ENCODE results near the gene ADAMTS17.

ADAMTS17 gene

DNA sequence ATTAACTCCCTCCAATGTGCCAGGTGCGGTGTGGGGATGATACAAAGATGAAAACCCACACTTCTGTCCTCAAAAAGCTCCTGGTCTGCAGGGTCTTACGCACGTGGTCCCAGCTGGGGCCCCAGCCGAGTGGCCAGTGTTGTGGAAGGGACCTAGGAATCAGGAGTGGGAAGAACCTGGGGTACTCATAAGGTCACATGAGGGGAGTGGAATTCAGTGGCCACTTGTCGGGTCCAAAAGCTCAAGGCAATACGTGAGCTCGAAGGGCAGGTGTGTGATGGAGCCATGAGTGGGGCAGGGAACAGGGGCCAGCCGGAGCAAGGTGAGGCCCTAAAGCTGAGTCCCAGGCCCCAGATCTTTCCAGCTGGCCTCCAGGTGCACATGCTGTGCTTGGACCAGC lies 348.5 kb downstream of the ADAMTS17 start:
- TF ChIP-seq, protein P1, sequence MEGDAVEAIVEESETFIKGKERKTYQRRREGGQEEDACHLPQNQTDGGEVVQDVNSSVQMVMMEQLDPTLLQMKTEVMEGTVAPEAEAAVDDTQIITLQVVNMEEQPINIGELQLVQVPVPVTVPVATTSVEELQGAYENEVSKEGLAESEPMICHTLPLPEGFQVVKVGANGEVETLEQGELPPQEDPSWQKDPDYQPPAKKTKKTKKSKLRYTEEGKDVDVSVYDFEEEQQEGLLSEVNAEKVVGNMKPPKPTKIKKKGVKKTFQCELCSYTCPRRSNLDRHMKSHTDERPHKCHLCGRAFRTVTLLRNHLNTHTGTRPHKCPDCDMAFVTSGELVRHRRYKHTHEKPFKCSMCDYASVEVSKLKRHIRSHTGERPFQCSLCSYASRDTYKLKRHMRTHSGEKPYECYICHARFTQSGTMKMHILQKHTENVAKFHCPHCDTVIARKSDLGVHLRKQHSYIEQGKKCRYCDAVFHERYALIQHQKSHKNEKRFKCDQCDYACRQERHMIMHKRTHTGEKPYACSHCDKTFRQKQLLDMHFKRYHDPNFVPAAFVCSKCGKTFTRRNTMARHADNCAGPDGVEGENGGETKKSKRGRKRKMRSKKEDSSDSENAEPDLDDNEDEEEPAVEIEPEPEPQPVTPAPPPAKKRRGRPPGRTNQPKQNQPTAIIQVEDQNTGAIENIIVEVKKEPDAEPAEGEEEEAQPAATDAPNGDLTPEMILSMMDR (IDR thresholded peaks at IDR 0.05; ENCODE audit: control extremely low read depth, extremely low read depth, low read depth, missing control alignments), result no peak
- ChIA-PET POLR2A (no interaction called here), CTCF (no interaction called here)
- DNase-seq (ENCODE audit: extremely low spot score), result no peak

DNA sequence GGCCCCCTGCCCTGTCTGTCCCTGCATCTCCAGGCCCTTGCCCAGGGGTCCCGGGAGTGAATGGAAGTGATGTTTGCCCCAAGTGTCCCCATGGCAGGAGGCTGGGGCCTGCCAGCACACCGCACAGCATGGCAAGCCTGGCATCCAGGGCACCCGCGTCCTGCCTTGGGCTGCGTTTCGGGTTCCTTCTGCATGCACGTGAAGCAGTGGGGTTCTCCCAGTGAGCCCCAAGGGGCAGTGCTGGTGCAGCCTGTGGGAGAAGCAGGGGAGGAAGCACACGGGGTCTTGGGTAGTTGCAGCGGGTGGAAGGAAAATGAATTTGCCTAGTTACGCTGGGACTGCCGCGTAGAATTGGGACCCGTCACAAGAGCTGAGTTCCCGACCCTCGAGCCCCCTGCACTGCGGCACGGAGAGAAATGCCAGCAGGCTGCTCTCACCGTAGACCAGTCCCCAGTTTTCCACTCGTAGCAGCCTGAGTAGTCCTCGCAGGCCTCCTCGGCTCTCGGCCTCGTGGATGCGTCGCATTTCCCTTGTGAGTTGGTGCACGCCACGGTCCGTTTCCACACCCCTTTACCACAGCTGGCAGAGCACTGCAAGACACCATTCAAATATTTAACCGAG lies 349.1 kb downstream of the ADAMTS17 start:
- ChIA-PET CTCF (no interaction called here), POLR2A (no interaction called here)
- DNase-seq (ENCODE audit: extremely low spot score), result no peak
- TF ChIP-seq, protein P1 (IDR thresholded peaks at IDR 0.05; ENCODE audit: control extremely low read depth, extremely low read depth, low read depth, missing control alignments), result no peak

DNA sequence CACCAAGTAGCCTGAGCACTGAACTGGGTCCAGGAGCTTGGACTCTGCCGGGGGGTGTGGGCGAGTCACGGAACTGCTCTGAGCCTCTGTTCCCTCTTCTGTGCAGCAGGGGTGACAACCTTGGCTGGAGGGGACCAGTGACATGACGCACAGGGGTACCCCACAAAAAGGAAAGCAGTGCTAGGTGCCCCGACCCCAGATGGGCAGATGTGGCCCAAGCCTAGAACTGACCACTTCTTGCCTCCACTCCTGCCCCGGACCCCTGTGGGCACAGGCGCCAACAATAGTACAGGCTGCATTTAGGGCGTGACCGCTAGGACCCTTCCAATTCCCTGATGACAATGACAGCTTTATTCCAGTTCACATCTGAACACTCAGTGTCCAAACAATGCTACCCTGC lies 352.7 kb downstream of the ADAMTS17 start:
- ChIA-PET CTCF (interaction anchor here (1.2 kb wide), 1 partner anchor 28 kb away, joined by 3 read pairs; no protein-coding TSS in a partner anchor), POLR2A (no interaction called here)
- TF ChIP-seq, protein P1 (IDR thresholded peaks at IDR 0.05; ENCODE audit: control extremely low read depth, extremely low read depth, low read depth, missing control alignments), result no peak
- DNase-seq (ENCODE audit: extremely low spot score), result no peak

DNA sequence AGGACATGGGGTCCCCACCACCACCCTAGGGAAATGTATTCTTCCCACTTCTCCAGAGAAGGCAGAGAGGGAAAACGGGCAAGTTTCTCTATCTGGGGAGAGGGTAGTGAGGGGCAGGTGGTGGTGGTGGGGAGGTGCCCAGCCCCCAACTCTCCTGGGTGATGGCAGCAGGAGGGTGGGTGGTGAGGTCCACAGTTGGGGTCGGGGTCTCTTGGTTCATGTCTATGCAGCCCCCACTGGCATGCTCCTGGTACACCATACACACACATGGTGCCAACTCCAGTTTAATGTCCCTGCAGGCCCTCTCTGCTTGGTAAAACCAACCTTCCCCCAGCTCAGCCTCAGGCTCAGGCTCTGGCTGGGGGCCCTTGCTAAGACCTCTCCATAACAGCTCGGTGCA lies 354.1 kb downstream of the ADAMTS17 start:
- POLR2A ChIA-PET, result no interaction called here
- CTCF ChIA-PET, result no interaction called here
- TF ChIP-seq, protein P1 (IDR thresholded peaks at IDR 0.05; ENCODE audit: control extremely low read depth, extremely low read depth, low read depth, missing control alignments), result no peak
- DNase-seq (ENCODE audit: extremely low spot score), result no peak

DNA sequence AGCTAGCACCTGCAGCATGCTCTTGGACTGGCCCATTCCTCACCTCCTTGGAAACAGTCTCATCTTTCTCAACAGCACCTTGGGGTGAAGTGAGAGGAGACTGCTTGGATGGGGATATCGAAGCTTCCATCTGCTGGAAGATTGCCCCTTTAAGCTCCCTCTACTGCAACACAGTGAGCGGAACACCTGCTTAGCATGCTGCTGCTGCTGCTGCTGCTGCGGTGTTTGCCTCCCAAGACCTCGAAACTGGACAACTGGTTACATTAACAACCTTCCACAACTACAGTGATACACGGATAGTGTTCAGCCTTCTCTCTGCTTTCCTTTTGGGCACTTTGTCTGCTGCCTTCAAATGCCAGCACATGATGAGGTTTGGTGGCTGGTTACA lies 354.7 kb downstream of the ADAMTS17 start:
- POLR2A ChIA-PET, result no interaction called here
- DNase-seq (ENCODE audit: extremely low spot score), result no peak
- TF ChIP-seq, protein P1 (IDR thresholded peaks at IDR 0.05; ENCODE audit: control extremely low read depth, extremely low read depth, low read depth, missing control alignments), result no peak
- CTCF ChIA-PET, result no interaction called here

DNA sequence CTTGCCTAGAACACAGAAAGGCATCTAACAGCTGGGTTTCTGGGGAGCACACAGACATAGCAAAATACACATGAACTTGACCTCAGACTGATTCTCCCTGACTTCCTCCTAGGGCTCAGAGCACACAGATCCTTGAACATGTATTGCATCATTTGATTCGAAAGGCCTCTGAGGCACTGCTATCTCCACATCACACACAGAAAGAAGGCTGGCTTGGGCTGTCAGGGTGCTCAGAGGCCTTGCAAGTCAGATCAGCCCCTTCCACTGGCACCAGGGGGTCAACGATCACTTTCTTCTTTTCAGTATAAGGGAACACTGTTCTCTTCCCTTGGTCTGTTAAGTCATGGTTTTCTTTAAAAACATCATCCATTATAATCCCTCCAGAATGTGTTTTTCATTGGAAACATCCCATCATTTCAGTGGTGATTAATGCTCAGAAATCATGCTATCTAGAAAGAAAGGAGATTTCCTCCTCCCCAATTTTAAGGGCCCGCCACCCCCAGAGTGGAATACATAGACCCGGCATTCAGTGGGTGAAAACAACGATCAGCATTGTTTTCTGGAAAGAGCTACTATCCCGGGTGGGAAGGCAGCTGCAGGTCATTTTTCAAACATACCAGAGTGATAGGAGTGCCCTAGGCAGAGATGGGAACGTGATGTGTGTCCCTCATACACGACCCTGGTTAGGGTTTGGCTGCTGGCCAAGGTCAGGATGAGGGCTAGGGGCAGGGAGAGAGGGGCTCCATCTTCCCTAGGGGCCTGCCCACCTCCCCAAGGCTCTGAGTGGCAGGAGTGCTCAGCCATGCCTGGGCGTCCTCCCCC lies 355.3 kb downstream of the ADAMTS17 start:
- TF ChIP-seq, protein P1 (IDR thresholded peaks at IDR 0.05; ENCODE audit: control extremely low read depth, extremely low read depth, low read depth, missing control alignments), result no peak
- CTCF ChIA-PET, result no interaction called here
- DNase-seq (ENCODE audit: extremely low spot score), result no peak
- POLR2A ChIA-PET, result no interaction called here

All from GM10248 (cell line).